ENCODE results near the gene TIAM2. TPM values are rescaled to one million over a fixed set of nuclear protein-coding genes. Genes with fewer than 3 reads are reported as not detected.

TIAM2 gene
- total RNA-seq, 1 experiment from 2014 or later = 1.9 TPM

- no peak for DNase-seq (ENCODE audit: low read depth)
Measured at GRCh38 chr6:155055729-155056128, 60.6 kb downstream of the TIAM2 start.

GRCh38 chr6:155056756-155057155, 61.6 kb downstream of the TIAM2 start:
- no peak for DNase-seq (ENCODE audit: low read depth)

GRCh38 chr6:155061381-155061780, 66.3 kb downstream of the TIAM2 start:
- no peak for DNase-seq (ENCODE audit: low read depth)

GRCh38 chr6:155062866-155063341, 67.8 kb downstream of the TIAM2 start:
- DNase-seq (ENCODE audit: low read depth) = peak; percentile 46

- no peak for DNase-seq (ENCODE audit: low read depth)
Measured at GRCh38 chr6:155064303-155064702, 69.2 kb downstream of the TIAM2 start.

GRCh38 chr6:155066361-155066760, 71.2 kb downstream of the TIAM2 start:
- DNase-seq (ENCODE audit: low read depth) = no peak

- no peak for DNase-seq (ENCODE audit: low read depth)
Measured at GRCh38 chr6:155066921-155067680, 72.0 kb downstream of the TIAM2 start.

GRCh38 chr6:155067956-155068615, 73.0 kb downstream of the TIAM2 start:
- DNase-seq (ENCODE audit: low read depth) = no peak

- DNase-seq (ENCODE audit: low read depth) = no peak
Measured at GRCh38 chr6:155069543-155069942, 74.4 kb downstream of the TIAM2 start.

- DNase-seq (ENCODE audit: low read depth) = no peak
Measured at GRCh38 chr6:155075930-155076695, 81.0 kb downstream of the TIAM2 start.

GRCh38 chr6:155077331-155077730, 82.2 kb downstream of the TIAM2 start:
- no peak for DNase-seq (ENCODE audit: low read depth)

- no peak for DNase-seq (ENCODE audit: low read depth)
Measured at GRCh38 chr6:155077784-155078183, 82.7 kb downstream of the TIAM2 start.

- no peak for DNase-seq (ENCODE audit: low read depth)
Measured at GRCh38 chr6:155078331-155078745, 83.2 kb downstream of the TIAM2 start.

GRCh38 chr6:155079985-155080452, 84.9 kb downstream of the TIAM2 start:
- no peak for DNase-seq (ENCODE audit: low read depth)

GRCh38 chr6:155080881-155081845, 86.0 kb downstream of the TIAM2 start:
- DNase-seq (ENCODE audit: low read depth) = peak; percentile 50

- DNase-seq (ENCODE audit: low read depth) = peak; percentile 58
Measured at GRCh38 chr6:155084431-155085123, 89.5 kb downstream of the TIAM2 start.

- peak; percentile 77 for DNase-seq (ENCODE audit: low read depth)
Measured at GRCh38 chr6:155085582-155086257, 90.6 kb downstream of the TIAM2 start.

- no peak for DNase-seq (ENCODE audit: low read depth)
Measured at GRCh38 chr6:155088856-155089255, 93.7 kb downstream of the TIAM2 start.

- DNase-seq (ENCODE audit: low read depth) = no peak
Measured at GRCh38 chr6:155089746-155090145, 94.6 kb downstream of the TIAM2 start.

Data from HT1080 (cell line).